HG02981 (cell line): ENCODE data around the gene GSTM4.

Source experiments
- ATAC-seq: cut with Tn5 transposase; IDR thresholded peaks from one replicate; pipeline ENCODE4 v1.9.1; 2021; ENCODE audit warnings: mild to moderate bottlenecking, moderate library complexity; ENCODE audit not compliant: unreplicated experiment

Gene GSTM4

DNA sequence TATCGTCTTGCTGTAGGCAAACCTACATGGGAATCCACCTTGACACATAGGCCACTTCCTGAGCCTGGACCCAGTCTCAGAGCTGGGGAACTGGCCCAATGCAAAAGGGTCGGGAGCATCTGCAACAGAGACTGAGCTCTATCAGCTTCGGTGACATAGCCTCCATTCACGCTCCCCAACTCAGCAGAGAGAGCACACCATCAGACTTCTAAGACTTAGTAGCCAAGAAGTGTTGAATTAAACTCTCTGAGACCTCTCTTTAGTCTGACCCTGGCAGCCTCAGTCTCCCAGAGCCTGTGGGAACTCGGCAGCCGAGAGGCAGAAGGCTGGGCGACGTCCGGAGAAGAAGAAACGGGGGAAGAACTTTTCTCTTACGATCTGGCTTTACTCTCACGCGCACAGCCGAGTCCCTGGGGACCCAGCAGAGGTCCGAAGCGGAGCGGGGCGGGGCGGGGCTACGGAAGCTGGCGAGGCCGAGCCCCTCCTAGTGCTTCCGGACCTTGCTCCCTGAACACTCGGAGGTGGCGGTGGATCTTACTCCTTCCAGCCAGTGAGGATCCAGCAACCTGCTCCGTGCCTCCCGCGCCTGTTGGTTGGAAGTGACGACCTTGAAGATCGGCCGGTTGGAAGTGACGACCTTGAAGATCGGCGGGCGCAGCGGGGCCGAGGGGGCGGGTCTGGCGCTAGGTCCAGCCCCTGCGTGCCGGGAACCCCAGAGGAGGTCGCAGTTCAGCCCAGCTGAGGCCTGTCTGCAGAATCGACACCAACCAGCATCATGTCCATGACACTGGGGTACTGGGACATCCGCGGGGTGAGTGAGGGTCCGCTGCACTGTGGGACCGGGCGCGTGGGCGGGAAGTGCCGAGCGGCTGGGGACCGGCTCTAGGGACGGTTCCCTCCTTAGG lies at the start of gene GSTM4:
Gene GSTM4, plus strand, starts transcription at position 485 of the 905 bp plus-strand sequence. Its CDS starts 291 bp downstream, at position 776.
- peak; percentile 86 for ATAC-seq

- no peak for ATAC-seq
These were observed 46.0 kb upstream of the GSTM4 start for GRCh38 chr1:109609881-109610280.

DNA sequence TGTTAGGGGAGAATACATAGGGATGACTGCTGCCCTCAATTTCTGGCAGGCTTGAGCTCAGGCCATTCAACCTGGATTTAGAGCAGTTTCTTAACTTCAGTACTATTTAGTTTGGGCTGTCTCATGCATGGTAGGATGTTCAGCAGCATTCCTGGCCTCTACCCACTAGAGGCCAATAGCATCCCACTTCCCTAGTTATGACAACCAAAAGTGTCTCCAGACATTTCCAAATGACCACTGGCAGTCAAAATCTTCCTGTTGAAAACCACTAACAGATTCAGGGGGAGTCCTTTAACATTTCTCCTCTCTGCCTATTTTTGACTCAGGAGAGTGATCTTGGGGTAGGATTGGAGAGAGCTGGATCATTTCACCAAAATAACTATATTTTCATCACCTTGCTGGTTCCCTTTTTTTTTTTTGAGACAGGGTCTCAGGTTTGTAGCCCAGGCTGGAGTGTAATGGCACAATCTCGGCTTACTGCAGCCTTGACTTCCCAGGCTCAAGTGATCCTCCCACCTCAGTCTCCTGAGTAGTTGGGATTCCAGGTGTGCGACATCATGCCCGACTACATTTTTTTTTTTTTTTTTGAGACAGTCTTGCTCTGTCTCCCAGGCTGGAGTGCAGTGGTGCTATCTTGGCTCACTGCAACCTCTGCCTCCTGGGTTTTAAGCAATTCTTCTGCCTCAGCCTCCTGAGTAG lies 45.1 kb upstream of the GSTM4 start:
- ATAC-seq, result no peak

DNA sequence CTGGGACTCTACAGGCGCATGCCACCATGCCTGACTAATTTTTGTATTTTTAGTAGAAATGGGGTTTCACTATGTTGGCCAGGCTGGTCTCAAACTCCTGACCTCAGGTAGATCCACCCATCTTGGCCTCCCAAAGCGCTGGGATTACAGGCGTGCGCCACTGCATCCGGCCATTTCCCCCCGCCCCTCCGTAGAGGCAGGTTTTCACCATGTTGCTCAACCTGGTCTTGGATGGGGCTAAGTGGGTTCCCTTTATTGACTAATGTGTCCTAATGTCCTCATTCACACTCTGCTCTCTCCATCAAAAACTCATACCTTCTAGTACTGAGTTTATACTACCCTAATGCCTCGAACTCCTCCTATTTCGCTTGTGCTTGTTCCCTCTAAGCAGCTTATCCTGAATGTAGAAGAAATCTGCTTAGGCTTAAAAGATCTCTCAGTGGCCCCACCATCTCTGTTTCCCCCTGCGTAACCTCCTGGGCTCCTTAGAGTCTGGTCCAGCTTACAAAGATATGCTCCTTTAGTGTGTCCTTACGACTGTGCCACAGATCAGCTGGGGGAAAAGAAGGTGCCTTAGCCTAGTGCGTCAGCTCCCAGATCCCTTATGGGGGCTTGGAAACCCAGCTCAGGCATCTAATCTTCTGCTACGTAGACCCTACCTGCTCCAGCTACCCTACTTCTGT lies 44.5 kb upstream of the GSTM4 start:
- no peak for ATAC-seq

DNA sequence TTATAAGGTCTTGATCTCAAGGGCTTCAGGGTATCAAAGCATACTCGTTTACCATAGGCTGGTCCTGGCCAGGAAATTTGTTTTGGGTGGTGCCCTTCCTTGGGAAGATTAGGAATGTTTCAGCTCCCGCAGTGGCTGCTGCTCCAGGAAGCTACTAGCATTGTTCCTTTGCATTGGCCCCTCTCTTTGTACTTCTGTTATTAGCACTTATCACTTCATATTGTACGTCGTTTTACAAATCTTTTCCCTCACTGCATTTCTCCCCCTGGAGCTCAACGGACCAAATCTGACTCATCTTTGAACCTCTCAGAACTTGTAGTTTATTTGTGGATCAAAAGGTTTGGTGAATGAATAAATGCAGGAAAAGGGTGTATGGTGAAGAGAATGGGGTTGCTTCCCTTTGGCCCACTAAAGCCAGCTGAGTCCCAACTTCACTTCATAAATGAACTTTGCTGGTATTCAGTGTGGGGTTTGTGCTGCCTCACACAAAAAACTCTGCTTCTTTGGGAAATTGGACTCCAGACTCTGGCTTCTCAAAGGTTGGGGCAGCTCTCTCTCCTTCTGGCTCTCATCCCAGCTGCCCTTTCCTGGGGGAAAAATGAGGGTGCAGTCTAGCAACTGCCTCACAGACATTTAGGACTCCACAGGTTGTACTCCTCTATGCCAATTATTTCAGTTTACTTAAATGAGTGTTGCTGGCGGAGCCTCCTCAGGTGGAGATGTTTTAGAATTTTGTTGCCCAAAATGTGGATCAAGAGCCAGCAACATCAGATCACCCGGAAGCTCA lies 42.3 kb upstream of the GSTM4 start:
- ATAC-seq, result no peak

GRCh38 chr1:109615879-109616278 lies 40.0 kb upstream of the GSTM4 start:
- ATAC-seq, result no peak

GRCh38 chr1:109616391-109616790 lies 39.5 kb upstream of the GSTM4 start:
- no peak for ATAC-seq

- no peak for ATAC-seq
These were observed 38.6 kb upstream of the GSTM4 start for GRCh38 chr1:109617291-109617801.

DNA sequence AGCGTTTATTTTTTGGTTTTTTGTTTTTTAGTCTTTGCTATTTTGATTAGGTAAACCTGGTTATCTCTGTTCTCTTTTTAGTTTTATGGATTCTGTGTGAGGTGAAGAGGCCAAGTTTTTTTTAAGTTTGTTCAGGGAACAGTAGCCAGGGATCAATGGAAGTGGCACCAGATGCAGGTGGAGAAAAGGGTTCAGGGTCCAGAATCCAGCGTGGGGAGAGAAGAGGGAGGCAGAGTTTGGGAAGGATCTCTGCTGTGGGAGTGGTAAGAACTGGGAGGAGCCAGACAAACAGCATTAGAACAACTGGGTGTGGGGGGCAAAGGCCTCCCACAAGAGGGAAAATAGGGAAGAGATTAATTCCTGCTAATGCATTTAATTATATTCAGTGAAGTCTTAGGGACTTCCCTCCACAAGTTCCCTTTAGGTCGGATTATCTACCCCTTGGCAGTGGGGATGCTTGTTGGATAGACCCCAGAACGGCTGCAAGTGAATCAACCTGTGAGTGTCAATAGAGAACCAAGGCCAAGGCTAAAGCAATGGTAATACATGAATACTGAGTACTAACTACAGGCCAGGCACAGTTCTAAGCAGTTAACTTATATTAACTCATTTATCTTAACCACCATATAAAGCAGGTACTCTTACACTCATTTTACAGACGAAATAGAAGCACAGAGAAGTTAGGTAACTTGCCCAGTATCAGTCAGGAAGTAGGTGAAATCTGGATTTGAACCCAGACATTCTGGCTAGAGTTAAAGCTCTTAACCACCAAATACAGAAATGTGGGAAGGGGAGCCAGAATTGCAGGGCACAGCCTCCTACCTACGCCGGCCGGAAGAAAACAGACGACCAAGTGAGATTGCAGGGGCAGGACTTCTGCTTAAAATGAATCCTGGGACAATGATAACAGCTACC lies 37.0 kb upstream of the GSTM4 start:
- no peak for ATAC-seq

DNA sequence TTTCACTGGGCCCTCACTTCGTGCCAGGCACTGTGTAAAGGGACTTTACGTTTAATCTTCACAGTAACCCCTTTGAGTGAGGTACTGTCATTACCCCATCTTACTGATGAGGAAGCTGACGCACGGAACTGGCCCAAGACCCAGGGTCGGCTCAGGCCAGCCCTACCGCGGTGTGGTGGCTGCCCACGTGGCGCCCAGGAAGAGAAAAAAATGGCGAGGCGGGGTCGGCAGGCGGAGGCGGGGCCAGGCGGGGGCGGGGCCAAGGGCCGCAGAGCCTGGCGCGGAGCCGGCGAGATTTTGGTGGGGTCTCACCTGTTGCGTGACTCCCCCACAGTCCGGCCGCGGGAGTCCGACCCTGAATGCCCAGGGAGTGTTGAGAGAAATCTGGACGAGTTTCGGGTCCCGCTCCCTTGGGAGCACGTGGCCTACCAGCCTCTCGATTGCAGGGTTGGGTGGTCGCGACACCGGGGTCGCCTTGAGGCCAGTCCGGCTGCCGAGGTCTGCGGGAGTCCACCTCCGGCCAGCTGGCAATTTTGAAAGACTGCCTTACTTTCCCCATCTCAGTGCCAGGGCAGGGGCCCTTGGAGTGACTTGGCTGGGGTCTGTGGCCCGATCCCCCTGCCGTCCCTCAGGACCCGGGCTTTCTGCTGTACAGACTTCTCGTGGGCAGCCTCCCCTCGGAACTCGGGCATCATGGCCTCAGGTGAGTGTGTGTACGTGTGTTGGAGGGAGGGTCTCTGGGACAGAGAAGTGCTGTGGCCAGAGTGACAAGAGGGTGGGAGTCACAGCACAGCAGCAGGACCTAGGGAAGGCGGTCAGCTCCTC lies 36.1 kb upstream of the GSTM4 start, which contains the start of the genes AMPD2 and GNAT2:
Gene AMPD2, plus strand, starts transcription at position 262 of the 825 bp plus-strand sequence. CDS start 1,339 bp downstream, outside the sequence.
Gene GNAT2, minus strand, starts transcription at position 41 of the 825 bp plus-strand sequence. CDS start 6,746 bp downstream, outside the sequence.
- ATAC-seq, result peak; percentile 55

DNA sequence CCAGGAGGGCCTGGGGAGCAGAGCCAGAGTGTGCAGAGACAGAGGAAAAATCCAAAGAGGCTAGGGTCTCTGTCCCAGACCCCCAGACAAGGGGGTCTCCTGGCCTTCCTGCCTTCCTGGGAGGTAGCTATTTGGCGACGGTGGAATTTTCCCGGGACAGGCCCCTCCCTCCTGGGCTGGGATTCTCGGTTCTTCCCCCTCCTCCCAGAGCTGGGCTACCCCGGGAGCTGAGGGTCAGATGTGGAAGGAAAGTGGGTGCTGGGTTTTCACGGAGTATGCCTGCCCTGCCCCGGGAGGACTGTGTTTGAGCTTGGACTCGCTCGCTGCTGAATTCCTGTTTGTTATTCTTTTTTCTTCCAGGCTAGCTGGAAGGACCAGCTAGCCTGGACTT lies 35.5 kb upstream of the GSTM4 start:
- ATAC-seq, result no peak

DNA sequence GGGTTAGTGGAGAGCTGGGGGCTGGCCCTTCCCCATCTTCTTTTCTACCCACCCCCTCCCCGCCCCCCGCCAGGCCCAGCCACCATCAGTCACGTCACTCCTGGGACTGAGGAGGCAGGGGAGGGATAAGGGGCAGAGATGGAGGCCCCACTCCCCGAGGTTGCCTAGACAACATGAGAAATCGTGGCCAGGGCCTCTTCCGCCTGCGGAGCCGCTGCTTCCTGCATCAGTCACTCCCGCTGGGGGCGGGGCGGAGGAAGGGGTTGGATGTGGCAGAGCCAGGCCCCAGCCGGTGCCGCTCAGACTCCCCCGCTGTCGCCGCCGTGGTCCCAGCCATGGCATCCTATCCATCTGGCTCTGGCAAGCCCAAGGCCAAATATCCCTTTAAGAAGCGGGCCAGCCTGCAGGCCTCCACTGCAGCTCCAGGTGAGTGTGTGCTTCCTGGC lies 35.0 kb upstream of the GSTM4 start:
- peak; percentile 68 for ATAC-seq

- no peak for ATAC-seq
These were observed 34.3 kb upstream of the GSTM4 start for GRCh38 chr1:109621379-109622136.

- no peak for ATAC-seq
These were observed 33.6 kb upstream of the GSTM4 start for GRCh38 chr1:109622137-109622892.

DNA sequence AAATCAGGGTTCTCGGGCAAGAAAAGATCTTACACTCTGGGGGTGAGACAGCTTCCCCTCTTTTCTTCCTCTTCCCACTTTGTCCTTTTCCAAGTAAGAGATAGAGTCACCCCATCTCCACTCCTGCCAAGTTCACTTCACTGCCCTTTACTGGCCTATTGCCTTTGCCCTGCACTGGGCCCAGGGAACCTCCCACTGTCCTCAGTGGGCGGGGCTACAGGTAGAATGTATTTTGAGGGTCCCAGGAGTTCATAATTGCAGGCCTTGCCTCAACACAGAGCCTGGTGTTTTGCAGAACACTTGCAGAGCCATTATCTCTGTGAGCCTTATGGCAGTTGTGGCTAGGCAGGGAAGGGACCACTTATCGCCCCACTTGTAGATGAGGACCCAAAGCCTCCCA lies 33.0 kb upstream of the GSTM4 start:
- ATAC-seq, result no peak

- ATAC-seq, result no peak
These were observed 32.2 kb upstream of the GSTM4 start for GRCh38 chr1:109623601-109624161.
